HepG2 (cell line): Measurements from ENCODE around the gene COA1.

Source experiments
- FOXK1 ChIP-seq: sonication (generic); formaldehyde crosslinking; IDR thresholded peaks from 2 replicates; pipeline ENCODE4 v1.4.0; 2020; ENCODE audit warnings: low read depth, missing genetic modification reagents, borderline replicate concordance
- MYNN ChIP-seq: sonication (generic); formaldehyde crosslinking; IDR thresholded peaks from 2 replicates; pipeline ENCODE4 v1.4.0; 2020; ENCODE audit warnings: mild to moderate bottlenecking, low read depth, missing genetic modification reagents
- NFYB ChIP-seq: sonication (generic); formaldehyde crosslinking; IDR thresholded peaks from 2 replicates; pipeline ENCODE4 v1.4.0; 2020; ENCODE audit warnings: missing genetic modification reagents
- NR2F1 ChIP-seq, 2 experiments: fragments of 450-650 bp in 1 of 2; formaldehyde crosslinking in 1 of 2; IDR thresholded peaks; 2 replicates each; pipeline versions ENCODE4 v1.5.0 to v1.6.1; 2016 to 2020; ENCODE audit warnings: mild to moderate bottlenecking in 1 of 2, missing compliant biosample characterization in 1 of 2, missing genetic modification reagents in 1 of 2, moderate library complexity in 1 of 2
- ZSCAN20 ChIP-seq: sonication (generic); formaldehyde crosslinking; IDR thresholded peaks from 2 replicates; pipeline ENCODE4 v1.4.0; 2020; ENCODE audit warnings: missing genetic modification reagents, mild to moderate bottlenecking, borderline replicate concordance
- TF ChIP-seq, protein P1 (sequence below): sonication (generic); formaldehyde crosslinking; IDR thresholded peaks from 2 replicates; pipeline ENCODE4 v1.5.0; 2020; ENCODE audit warnings: mild to moderate bottlenecking, missing genetic modification reagents, moderate library complexity
- TF ChIP-seq, protein P2 (sequence below): sonication (generic); formaldehyde crosslinking; IDR thresholded peaks from 2 replicates; pipeline ENCODE4 v1.8.1; 2022; ENCODE audit warnings: mild to moderate bottlenecking, missing genetic modification reagents
- TF ChIP-seq, protein P3 (sequence below): sonication (generic); formaldehyde crosslinking; IDR thresholded peaks from 2 replicates; pipeline ENCODE4 v1.8.1; 2023; ENCODE audit warnings: missing genetic modification reagents, inconsistent platforms, borderline replicate concordance

DNA sequence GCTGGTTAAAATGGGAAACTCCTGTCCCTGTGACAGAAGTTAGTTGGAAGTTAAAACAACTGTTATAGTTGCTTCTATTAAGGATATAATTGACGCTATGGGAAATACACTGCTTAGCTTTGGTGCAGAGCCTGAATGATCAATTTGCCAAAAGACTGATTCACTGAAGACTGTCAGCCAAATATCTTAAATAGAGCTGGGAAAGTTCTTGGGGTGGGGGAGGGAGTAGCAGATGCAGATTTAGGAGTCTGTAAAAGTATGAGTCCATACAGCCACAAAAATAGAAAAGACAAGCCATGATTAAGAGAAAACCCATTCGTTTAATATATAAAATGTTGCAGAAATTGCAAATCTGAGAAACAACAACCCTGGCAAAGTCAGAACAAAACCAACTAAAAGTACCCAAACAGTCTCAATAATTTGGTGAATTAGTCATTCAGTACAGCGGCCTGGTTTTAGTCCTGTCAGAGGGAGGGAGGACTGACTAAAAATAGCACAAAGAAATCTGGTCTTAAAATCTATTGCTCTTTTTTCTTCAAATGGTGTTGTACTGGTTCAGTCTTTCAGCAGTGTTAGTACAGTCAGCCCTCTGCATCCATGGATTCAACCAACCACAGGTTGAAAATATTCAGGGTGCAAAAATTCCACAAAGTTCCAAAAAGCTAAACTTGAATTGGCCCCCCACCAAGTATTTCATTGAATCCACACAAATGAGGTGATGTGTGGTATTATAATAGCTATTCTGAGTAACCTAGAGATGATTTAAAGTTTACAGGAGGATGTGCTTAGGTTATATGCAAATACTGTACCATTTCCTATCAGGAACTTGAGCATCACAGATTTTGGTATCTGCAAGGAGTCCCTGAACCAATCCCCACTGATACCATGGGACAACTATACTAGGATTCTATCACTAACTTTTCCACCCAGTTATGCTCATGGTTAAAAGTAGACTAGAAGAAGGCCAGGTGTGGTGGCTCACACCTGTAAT lies 116.4 kb downstream of the COA1 start:
- TF ChIP-seq ZSCAN20 (CRISPR knock-in tag) (no peak), NR2F1 (CRISPR knock-in tag; IDR thresholded peaks at IDR 0.05) (no peak), NFYB (CRISPR knock-in tag) (no peak), MYNN (CRISPR knock-in tag) (no peak), FOXK1 (CRISPR knock-in tag) (no peak)
- TF ChIP-seq, protein P1, sequence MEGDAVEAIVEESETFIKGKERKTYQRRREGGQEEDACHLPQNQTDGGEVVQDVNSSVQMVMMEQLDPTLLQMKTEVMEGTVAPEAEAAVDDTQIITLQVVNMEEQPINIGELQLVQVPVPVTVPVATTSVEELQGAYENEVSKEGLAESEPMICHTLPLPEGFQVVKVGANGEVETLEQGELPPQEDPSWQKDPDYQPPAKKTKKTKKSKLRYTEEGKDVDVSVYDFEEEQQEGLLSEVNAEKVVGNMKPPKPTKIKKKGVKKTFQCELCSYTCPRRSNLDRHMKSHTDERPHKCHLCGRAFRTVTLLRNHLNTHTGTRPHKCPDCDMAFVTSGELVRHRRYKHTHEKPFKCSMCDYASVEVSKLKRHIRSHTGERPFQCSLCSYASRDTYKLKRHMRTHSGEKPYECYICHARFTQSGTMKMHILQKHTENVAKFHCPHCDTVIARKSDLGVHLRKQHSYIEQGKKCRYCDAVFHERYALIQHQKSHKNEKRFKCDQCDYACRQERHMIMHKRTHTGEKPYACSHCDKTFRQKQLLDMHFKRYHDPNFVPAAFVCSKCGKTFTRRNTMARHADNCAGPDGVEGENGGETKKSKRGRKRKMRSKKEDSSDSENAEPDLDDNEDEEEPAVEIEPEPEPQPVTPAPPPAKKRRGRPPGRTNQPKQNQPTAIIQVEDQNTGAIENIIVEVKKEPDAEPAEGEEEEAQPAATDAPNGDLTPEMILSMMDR (CRISPR knock-in tag) = no peak
- TF ChIP-seq, protein P2, sequence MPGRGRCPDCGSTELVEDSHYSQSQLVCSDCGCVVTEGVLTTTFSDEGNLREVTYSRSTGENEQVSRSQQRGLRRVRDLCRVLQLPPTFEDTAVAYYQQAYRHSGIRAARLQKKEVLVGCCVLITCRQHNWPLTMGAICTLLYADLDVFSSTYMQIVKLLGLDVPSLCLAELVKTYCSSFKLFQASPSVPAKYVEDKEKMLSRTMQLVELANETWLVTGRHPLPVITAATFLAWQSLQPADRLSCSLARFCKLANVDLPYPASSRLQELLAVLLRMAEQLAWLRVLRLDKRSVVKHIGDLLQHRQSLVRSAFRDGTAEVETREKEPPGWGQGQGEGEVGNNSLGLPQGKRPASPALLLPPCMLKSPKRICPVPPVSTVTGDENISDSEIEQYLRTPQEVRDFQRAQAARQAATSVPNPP = no peak
- TF ChIP-seq, protein P3, sequence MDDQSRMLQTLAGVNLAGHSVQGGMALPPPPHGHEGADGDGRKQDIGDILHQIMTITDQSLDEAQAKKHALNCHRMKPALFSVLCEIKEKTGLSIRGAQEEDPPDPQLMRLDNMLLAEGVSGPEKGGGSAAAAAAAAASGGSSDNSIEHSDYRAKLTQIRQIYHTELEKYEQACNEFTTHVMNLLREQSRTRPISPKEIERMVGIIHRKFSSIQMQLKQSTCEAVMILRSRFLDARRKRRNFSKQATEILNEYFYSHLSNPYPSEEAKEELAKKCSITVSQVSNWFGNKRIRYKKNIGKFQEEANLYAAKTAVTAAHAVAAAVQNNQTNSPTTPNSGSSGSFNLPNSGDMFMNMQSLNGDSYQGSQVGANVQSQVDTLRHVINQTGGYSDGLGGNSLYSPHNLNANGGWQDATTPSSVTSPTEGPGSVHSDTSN (CRISPR knock-in tag) = no peak
